ENCODE measurements around the gene KCP.

The KCP gene

DNA sequence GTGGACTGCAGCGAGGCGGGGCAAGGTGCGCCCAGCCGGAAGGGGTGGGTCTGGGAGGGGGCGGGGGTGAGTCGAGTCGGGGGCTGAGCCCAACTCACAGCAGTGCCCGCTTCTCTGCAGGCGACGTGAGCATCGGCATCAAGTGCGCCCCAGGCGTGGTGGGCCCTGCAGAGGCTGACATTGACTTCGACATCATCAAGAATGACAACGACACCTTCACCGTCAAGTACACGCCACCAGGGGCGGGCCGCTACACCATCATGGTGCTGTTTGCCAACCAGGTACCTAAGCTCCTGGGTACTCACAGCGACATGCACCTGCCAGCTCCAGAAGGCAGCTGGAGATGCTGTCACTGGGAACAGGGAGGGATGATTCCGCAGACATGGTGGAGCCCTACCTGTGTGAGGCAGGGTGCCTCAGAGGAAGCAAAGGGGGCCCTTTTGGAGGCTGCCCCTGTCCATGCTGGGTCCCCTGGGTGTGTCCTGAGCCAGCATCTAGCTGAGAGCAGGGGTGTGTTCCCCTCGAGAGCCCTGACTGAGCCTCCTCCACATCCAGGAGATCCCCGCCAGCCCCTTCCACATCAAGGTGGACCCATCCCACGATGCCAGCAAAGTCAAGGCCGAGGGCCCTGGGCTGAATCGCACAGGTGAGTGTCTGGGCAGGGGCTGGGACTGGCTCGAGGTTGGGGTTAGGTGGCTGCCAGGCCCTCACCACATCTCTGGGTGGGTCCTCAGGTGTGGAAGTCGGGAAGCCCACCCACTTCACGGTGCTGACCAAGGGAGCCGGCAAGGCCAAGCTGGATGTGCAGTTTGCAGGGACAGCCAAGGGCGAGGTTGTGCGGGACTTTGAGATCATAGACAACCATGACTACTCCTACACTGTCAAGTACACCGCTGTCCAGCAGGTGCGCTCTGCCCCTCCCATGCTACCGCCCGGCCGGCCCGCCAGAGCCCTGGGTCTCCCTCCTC, 67.6 kb downstream of the KCP start:
- FAIRE-seq (no peak), DNase-seq (ENCODE audit: insufficient read length) (no peak)
- TF ChIP-seq POLR2A (IDR thresholded peaks at IDR 0.05; ENCODE audit: low read depth, low read length) (no peak), POLR2AphosphoS5 (IDR thresholded peaks at IDR 0.05; ENCODE audit: low read depth, low read length) (no peak), TAF1 (IDR thresholded peaks at IDR 0.05; ENCODE audit: borderline replicate concordance, low read depth, low read length) (no peak)

DNA sequence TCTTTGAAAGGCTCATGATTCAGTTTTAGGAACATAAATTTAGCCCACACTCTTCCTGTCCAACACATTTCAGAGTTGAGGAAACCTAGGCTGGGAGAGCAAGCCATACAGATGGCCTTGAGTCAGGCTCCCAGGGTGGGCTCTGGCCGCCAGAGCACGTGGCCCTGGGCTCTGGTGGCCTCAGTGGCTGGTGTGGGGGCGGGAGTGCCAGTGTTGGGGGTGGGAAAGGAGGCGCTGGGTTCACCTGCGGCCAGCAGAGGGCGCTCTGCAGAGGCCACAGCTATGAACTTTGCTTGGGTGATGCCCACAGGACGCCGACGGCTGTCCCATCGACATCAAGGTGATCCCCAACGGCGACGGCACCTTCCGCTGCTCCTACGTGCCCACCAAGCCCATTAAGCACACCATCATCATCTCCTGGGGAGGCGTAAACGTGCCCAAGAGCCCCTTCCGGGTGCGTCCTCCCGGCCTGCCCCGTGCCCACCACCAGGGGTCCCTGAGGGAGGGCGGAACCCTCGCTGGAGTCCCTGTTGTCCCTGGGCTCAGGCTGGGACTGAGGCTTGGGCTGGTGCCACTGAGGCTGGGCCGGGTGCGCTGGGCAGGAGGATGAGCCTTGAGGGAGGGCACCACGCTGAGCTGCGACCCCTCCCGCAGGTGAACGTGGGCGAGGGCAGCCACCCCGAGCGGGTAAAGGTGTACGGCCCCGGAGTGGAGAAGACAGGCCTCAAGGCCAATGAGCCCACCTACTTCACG, 68.4 kb downstream of the KCP start:
- no peak for TF ChIP-seq TAF1 (IDR thresholded peaks at IDR 0.05; ENCODE audit: borderline replicate concordance, low read depth, low read length)
- DNase-seq (ENCODE audit: insufficient read length) (peak; percentile 86), FAIRE-seq (no peak)

GRCh38 chr7:128841171-128841690, 69.3 kb downstream of the KCP start:
- no peak for FAIRE-seq
- DNase-seq (ENCODE audit: insufficient read length) = no peak
- TF ChIP-seq POLR2AphosphoS5 (IDR thresholded peaks at IDR 0.05; ENCODE audit: low read depth, low read length) (no peak), POLR2A (IDR thresholded peaks at IDR 0.05; ENCODE audit: low read depth, low read length) (no peak), TAF1 (IDR thresholded peaks at IDR 0.05; ENCODE audit: borderline replicate concordance, low read depth, low read length) (no peak)

DNA sequence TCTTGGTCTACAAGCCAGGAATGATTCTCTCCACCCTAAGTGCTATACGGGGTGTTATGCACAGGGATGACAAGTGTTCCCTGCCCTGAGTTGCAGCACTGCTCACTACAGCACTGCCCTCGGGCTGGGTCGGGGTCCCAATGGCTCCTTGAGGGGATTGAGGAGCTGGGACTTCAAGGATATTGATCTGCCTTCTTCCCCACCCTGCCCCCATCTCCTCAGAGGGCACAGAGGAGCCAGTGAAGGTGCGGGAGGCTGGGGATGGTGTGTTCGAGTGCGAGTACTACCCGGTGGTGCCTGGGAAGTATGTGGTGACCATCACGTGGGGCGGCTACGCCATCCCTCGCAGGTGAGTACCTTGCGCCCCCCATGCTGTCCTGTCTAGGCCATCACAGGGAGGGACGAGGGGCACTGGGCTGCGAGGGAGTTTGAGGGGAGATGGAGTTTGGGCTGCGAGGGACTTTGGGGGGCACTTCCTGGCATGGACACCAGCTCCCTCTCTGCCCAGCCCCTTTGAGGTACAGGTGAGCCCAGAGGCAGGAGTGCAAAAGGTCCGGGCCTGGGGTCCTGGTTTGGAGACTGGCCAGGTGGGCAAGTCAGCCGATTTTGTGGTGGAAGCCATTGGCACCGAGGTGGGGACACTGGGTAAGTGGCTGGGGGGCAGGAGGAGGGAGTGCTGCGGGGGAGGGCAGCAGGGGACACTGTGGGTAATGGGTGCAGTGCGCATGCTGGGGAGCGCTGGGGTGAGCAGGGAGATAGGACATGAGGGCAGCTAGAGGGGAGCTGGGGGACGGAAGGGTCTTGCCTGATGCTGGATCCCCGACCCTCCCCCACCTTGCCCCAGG, 70.0 kb downstream of the KCP start:
- DNase-seq (ENCODE audit: insufficient read length) (no peak), FAIRE-seq (no peak)
- TF ChIP-seq POLR2A (IDR thresholded peaks at IDR 0.05; ENCODE audit: low read depth, low read length) (no peak), POLR2AphosphoS5 (IDR thresholded peaks at IDR 0.05; ENCODE audit: low read depth, low read length) (no peak), TAF1 (IDR thresholded peaks at IDR 0.05; ENCODE audit: borderline replicate concordance, low read depth, low read length) (no peak)

GRCh38 chr7:128839751-128840177, 70.7 kb downstream of the KCP start:
- DNase-seq (ENCODE audit: insufficient read length) (no peak), FAIRE-seq (no peak)
- TF ChIP-seq POLR2A (IDR thresholded peaks at IDR 0.05; ENCODE audit: low read depth, low read length) = no peak
- no peak for TF ChIP-seq POLR2AphosphoS5 (IDR thresholded peaks at IDR 0.05; ENCODE audit: low read depth, low read length)
- no peak for TF ChIP-seq TAF1 (IDR thresholded peaks at IDR 0.05; ENCODE audit: borderline replicate concordance, low read depth, low read length)

GRCh38 chr7:128838981-128839731, 71.4 kb downstream of the KCP start:
- no peak for DNase-seq (ENCODE audit: insufficient read length)
- TF ChIP-seq POLR2A (IDR thresholded peaks at IDR 0.05; ENCODE audit: low read depth, low read length) (no peak), TAF1 (IDR thresholded peaks at IDR 0.05; ENCODE audit: borderline replicate concordance, low read depth, low read length) (no peak), POLR2AphosphoS5 (IDR thresholded peaks at IDR 0.05; ENCODE audit: low read depth, low read length) (no peak)
- FAIRE-seq = no peak

DNA sequence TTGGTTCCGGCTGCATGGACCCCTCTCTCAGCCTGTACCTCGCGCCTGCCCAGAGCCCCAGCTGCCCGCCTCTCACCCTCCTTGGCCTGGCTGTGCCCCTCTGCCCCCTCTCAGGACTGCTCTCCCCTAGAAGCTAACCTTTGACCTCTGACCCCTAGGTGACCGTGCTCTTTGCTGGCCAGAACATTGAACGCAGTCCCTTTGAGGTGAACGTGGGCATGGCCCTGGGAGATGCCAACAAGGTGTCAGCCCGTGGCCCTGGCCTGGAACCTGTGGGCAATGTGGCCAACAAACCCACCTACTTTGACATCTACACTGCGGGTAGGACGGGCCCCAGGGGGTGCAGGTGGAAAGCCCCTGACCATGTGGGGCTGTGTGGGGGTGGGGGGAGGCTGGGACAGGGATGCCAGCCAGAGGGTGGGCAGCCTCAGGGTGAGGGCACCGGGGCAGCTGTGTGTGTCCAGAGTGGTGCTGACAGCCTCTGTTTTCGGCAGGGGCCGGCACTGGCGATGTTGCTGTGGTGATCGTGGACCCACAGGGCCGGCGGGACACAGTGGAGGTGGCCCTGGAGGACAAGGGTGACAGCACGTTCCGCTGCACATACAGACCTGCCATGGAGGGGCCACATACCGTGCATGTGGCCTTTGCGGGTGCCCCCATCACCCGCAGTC, 72.3 kb downstream of the KCP start:
- FAIRE-seq = no peak
- DNase-seq (ENCODE audit: insufficient read length) = peak; percentile 14
- TF ChIP-seq TAF1 (IDR thresholded peaks at IDR 0.05; ENCODE audit: borderline replicate concordance, low read depth, low read length) = no peak
- TF ChIP-seq POLR2AphosphoS5 (IDR thresholded peaks at IDR 0.05; ENCODE audit: low read depth, low read length) = no peak
- no peak for TF ChIP-seq POLR2A (IDR thresholded peaks at IDR 0.05; ENCODE audit: low read depth, low read length)

DNA sequence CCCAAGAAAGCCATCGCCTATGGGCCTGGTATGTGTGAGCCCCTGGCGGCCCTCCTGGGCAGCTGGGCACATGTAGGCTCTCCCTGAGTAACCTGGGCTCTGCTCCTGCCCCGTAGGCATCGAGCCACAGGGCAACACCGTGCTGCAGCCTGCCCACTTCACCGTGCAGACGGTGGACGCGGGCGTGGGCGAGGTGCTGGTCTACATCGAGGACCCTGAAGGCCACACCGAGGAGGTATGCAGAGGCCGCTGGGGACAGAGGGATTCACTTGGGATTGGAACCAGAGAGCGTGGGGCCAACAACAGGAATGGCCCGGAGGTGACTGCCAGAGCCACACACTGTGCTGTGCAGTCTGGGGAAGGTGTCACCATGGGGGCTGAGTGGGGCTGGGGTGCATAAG, 73.0 kb downstream of the KCP start:
- TF ChIP-seq POLR2AphosphoS5 (IDR thresholded peaks at IDR 0.05; ENCODE audit: low read depth, low read length) (no peak), TAF1 (IDR thresholded peaks at IDR 0.05; ENCODE audit: borderline replicate concordance, low read depth, low read length) (no peak), POLR2A (IDR thresholded peaks at IDR 0.05; ENCODE audit: low read depth, low read length) (no peak)
- DNase-seq (ENCODE audit: insufficient read length) (peak; percentile 13), FAIRE-seq (no peak)

GRCh38 chr7:128836729-128837348, 73.7 kb downstream of the KCP start:
- FAIRE-seq (no peak), DNase-seq (ENCODE audit: insufficient read length) (no peak)

More at GRCh38 chr7:128836729-128837348, 73.7 kb downstream of the KCP start:
- no peak for TF ChIP-seq POLR2AphosphoS5 (IDR thresholded peaks at IDR 0.05; ENCODE audit: low read depth, low read length)
- no peak for TF ChIP-seq TAF1 (IDR thresholded peaks at IDR 0.05; ENCODE audit: borderline replicate concordance, low read depth, low read length)
- no peak for TF ChIP-seq POLR2A (IDR thresholded peaks at IDR 0.05; ENCODE audit: low read depth, low read length)

Data from GM12892 (cell line).